ENCODE results near the gene PCDHGB6.
A peak's percentile ranks its signal among the peaks of the same experiment; 100 is the strongest.
"Not testable (repeated sequence)": the region's sequence is repeated elsewhere in the genome, so short reads cannot be mapped to it uniquely, and the experiment has no call there.

Gene PCDHGB6

DNA sequence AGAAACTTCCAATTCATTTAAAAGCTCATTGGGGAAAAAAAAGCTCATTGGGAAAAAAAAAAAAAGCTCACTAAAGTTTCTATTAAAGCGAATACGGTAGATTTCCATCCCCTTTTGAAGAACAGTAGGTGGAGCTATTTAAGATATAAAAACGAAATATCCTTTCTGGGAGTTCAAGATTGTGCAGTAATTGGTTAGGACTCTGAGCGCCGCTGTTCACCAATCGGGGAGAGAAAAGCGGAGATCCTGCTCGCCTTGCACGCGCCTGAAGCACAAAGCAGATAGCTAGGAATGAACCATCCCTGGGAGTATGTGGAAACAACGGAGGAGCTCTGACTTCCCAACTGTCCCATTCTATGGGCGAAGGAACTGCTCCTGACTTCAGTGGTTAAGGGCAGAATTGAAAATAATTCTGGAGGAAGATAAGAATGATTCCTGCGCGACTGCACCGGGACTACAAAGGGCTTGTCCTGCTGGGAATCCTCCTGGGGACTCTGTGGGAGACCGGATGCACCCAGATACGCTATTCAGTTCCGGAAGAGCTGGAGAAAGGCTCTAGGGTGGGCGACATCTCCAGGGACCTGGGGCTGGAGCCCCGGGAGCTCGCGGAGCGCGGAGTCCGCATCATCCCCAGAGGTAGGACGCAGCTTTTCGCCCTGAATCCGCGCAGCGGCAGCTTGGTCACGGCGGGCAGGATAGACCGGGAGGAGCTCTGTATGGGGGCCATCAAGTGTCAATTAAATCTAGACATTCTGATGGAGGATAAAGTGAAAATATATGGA lies 22.7 kb downstream of the PCDHGB6 start, which contains the start of gene PCDHGA12:
Gene PCDHGA12, plus strand, starts transcription at position 176 of the 782 bp plus-strand sequence. Its CDS starts 253 bp downstream, at position 429.
- DNase-seq (ENCODE audit: low read depth) = peak; percentile 92
- TF ChIP-seq CTCF (conservative IDR thresholded peaks at IDR 0.05; ENCODE audit: low read length) = peak; percentile 75
- peak within 1 kb of the TSS; percentile 54 for H3K4me3 ChIP-seq (ENCODE audit: low read length)

DNA sequence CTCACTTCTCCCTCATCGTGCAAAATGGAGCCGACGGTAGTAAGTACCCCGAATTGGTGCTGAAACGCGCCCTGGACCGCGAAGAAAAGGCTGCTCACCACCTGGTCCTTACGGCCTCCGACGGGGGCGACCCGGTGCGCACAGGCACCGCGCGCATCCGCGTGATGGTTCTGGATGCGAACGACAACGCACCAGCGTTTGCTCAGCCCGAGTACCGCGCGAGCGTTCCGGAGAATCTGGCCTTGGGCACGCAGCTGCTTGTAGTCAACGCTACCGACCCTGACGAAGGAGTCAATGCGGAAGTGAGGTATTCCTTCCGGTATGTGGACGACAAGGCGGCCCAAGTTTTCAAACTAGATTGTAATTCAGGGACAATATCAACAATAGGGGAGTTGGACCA lies 23.5 kb downstream of the PCDHGB6 start:
- DNase-seq (ENCODE audit: low read depth) = peak; percentile 18
- peak overlapping the region; percentile 54 for H3K4me3 ChIP-seq (ENCODE audit: low read length)
- no peak for TF ChIP-seq CTCF (conservative IDR thresholded peaks at IDR 0.05; ENCODE audit: low read length)

GRCh38 chr5:141432308-141432707 lies 24.5 kb downstream of the PCDHGB6 start:
- not testable (repeated sequence) for DNase-seq (ENCODE audit: low read depth); H3K4me3 ChIP-seq (ENCODE audit: low read length)

- DNase-seq (ENCODE audit: low read depth); H3K4me3 ChIP-seq (ENCODE audit: low read length): not testable (repeated sequence)
These were observed 24.9 kb downstream of the PCDHGB6 start for GRCh38 chr5:141432726-141433125.

GRCh38 chr5:141434006-141434405 lies 26.2 kb downstream of the PCDHGB6 start:
- peak; percentile 31 for DNase-seq (ENCODE audit: low read depth)
- no peak overlapping the region for H3K4me3 ChIP-seq (ENCODE audit: low read length)
- no peak for TF ChIP-seq CTCF (conservative IDR thresholded peaks at IDR 0.05; ENCODE audit: low read length)

DNA sequence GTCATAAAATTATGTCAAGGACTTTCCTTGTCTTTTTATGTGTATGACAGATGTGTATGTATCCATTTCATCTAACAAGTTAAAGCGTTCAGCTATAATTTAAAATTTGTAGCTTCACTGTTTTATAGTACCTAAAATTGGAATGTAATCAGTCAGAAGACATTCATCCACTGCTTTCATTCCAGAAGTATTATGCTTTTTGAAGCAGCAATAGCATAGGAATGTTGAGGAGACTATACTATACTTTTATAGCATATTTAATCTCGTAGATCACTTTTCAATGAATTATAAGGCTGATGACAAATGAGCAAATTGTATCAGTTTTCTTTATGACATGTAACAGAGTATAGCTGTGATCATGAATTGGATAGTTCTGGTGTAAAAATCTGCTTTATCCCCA lies 29.4 kb downstream of the PCDHGB6 start:
- no peak for TF ChIP-seq CTCF (conservative IDR thresholded peaks at IDR 0.05; ENCODE audit: low read length)
- no peak overlapping the region for H3K4me3 ChIP-seq (ENCODE audit: low read length)
- peak; percentile 14 for DNase-seq (ENCODE audit: low read depth)

DNA sequence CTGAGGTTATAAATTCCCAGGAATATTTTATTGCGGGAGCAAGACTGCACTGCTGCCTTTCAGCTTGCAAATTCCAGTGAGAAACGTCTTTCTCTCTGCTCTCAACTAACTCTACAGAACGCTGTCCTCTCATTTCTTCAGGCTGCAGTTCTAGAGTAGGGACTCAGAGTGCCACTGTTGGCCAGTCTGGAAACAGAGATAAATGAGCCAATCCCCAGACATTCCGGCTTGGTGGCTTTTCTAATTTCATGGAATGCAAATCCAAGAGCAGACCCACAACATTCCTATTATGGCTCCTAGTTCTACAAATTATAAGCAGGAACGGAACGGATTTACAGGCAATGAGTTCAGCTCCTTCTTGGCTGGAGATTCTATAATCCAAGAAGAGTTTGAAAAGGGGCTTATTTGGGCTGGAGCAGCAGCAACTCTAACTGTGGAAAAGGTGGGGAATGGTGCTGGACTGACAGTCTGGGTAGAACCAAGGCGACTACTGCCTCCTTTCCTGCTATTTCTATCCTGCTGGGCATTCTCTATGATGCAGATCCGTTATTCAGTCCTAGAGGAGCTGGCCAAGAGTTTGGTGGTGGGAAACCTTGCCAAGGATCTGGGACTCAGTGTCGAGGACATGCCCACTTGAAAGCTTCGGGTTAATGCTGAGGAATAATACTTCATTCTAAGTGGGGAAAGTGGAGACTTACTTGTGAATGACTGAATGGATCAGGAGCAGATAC lies 31.8 kb downstream of the PCDHGB6 start:
- peak; percentile 42 for DNase-seq (ENCODE audit: low read depth)
- no peak overlapping the region for H3K4me3 ChIP-seq (ENCODE audit: low read length)
- TF ChIP-seq CTCF (conservative IDR thresholded peaks at IDR 0.05; ENCODE audit: low read length) = peak; percentile 23; the same call in 1 of the 2 replicates

DNA sequence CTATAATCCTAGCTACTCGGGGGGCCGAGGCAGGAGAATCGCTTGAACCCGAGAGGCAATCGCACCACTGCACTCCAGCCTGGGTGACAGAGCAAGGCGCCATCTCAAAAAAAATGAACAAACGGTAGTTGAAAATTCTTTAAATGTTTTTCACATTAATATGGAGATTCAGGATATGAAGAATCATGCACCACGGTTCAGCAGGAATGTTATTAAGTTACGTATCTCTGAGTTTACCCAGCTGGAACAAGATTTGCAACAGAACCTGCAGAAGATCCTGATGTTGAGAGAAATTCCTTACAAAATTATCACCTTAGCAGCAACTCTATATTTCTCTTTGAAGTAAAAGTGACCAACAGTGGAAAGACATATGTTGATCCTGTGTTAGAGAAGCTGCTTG lies 32.5 kb downstream of the PCDHGB6 start:
- DNase-seq (ENCODE audit: low read depth) = no peak

More for the DNA sequence above, 32.5 kb downstream of the PCDHGB6 start:
- no peak for TF ChIP-seq CTCF (conservative IDR thresholded peaks at IDR 0.05; ENCODE audit: low read length)
- H3K4me3 ChIP-seq (ENCODE audit: low read length) = no peak overlapping the region
